Measurements from ENCODE around the gene MUC4. TPM values are rescaled to one million over a fixed set of nuclear protein-coding genes. Genes with fewer than 3 reads are reported as not detected.

MUC4 gene
- total and polyA plus RNA-seq, 8 donors: 0.04 to 0.59 (median 0.14) TPM

- Histone ChIP-seq H3K9me3 (no peaks in the 10 kb centered on the region), H3K27ac (no peak overlapping the region), H3K36me3 (no peaks in the 10 kb centered on the region), H3K4me3 (no peak overlapping the region), H3K4me1 (no peaks in the 10 kb centered on the region), H3K27me3 (no peaks in the 10 kb centered on the region)
- DNase-seq (no peak), FAIRE-seq (no peak), ATAC-seq (no peak)
- 86 to 92% methylated on average over 16 of the region's 16 CpGs for WGBS, 2 donors
- intact Hi-C loops (cut with DNase I): no loop called here
- TF ChIP-seq CTCF (IDR thresholded peaks at IDR 0.05): no peak
These were observed 10.5 kb upstream of the MUC4 start for GRCh38 chr3:195822131-195822696.

- FAIRE-seq: no peak
- Histone ChIP-seq H3K4me3 (no peak overlapping the region), H3K9me3 (no peaks in the 10 kb centered on the region), H3K27ac (no peak overlapping the region), H3K4me1 (no peaks in the 10 kb centered on the region), H3K27me3 (no peaks in the 10 kb centered on the region), H3K36me3 (no peaks in the 10 kb centered on the region)
- intact Hi-C loops (cut with DNase I): no loop called here
- TF ChIP-seq CTCF (IDR thresholded peaks at IDR 0.05): no peak
- DNase-seq: no peak
- ATAC-seq: peak in 3 of 4 donors; percentile 31 to 75 (median 72)
- 76 to 79% methylated on average over 21 of the region's 21 CpGs for WGBS, 2 donors
These were observed 9.8 kb upstream of the MUC4 start for GRCh38 chr3:195821403-195822130.

- no peaks in the 10 kb centered on the region for H3K27me3 ChIP-seq
- H3K27ac ChIP-seq: no peak overlapping the region
- ATAC-seq (no peak), DNase-seq (no peak), FAIRE-seq (no peak)
- no peak overlapping the region for H3K4me3 ChIP-seq
- H3K4me1 ChIP-seq: no peaks in the 10 kb centered on the region
- TF ChIP-seq CTCF (IDR thresholded peaks at IDR 0.05): no peak
- 76% methylated on average over 5 of the region's 5 CpGs for WGBS, 2 donors
- no peaks in the 10 kb centered on the region for H3K9me3 ChIP-seq
- H3K36me3 ChIP-seq: no peaks in the 10 kb centered on the region
- intact Hi-C loops (cut with DNase I): no loop called here
These were observed 9.2 kb upstream of the MUC4 start for GRCh38 chr3:195820901-195821300.

- ATAC-seq: no peak
- intact Hi-C loops (cut with DNase I): no loop called here
- no peaks in the 10 kb centered on the region for H3K4me1 ChIP-seq
- no peak for FAIRE-seq
- DNase-seq: no peak
- H3K27me3 ChIP-seq: no peaks in the 10 kb centered on the region
- no peaks in the 10 kb centered on the region for H3K9me3 ChIP-seq
- no peak overlapping the region for H3K4me3 ChIP-seq
- no peak for TF ChIP-seq CTCF (IDR thresholded peaks at IDR 0.05)
- no peaks in the 10 kb centered on the region for H3K36me3 ChIP-seq
- 77 to 87% methylated on average over 8 of the region's 8 CpGs for WGBS, 2 donors
- H3K27ac ChIP-seq: no peak overlapping the region
These were observed 8.5 kb upstream of the MUC4 start for GRCh38 chr3:195820186-195820585.

GRCh38 chr3:195818301-195818700 lies 6.6 kb upstream of the MUC4 start:
- H3K27me3 ChIP-seq: no peaks in the 10 kb centered on the region
- no peak overlapping the region for H3K4me3 ChIP-seq
- no peak for TF ChIP-seq CTCF (IDR thresholded peaks at IDR 0.05)
- H3K27ac ChIP-seq: no peak overlapping the region
- intact Hi-C loops (cut with DNase I): no loop called here
- no peaks in the 10 kb centered on the region for H3K9me3 ChIP-seq
- ATAC-seq (no peak), DNase-seq (peak in 1 of 6 donors; percentile 25), FAIRE-seq (no peak)
- H3K36me3 ChIP-seq: no peaks in the 10 kb centered on the region
- no peaks in the 10 kb centered on the region for H3K4me1 ChIP-seq
- 84 to 90% methylated on average over 21 of the region's 21 CpGs for WGBS, 2 donors
